Activated CD4-positive, alpha-beta T cell treated with anti-CD3 and anti-CD28 coated beads for 48 hours (primary cell): ENCODE measurements around the gene SLC5A7.

ENCODE experiments used
- DNase-seq: peaks from one replicate; pipeline ENCODE4 v3.0.0-alpha.2; 2020

The SLC5A7 gene

GRCh38 chr2:107986278-107987217, at the start of gene SLC5A7:
TSS of gene SLC5A7 (plus strand) at chr2:107986524. CDS start at chr2:107988156, 1,632 bp downstream.
- no peak for DNase-seq

GRCh38 chr2:107961395-107961794, 24.9 kb upstream of the SLC5A7 start:
- DNase-seq, result no peak

GRCh38 chr2:107964185-107964584, 22.1 kb upstream of the SLC5A7 start:
- DNase-seq, result no peak

- DNase-seq, result no peak
These were observed 1.6 kb upstream of the SLC5A7 start for GRCh38 chr2:107984707-107985106.

- no peak for DNase-seq
These were observed 1.8 kb downstream of the SLC5A7 start for GRCh38 chr2:107988108-107988507.

- DNase-seq, result no peak
These were observed 3.1 kb downstream of the SLC5A7 start for GRCh38 chr2:107989445-107989844.

- no peak for DNase-seq
These were observed 4.4 kb downstream of the SLC5A7 start for GRCh38 chr2:107990718-107991117.

- DNase-seq, result no peak
These were observed 5.7 kb downstream of the SLC5A7 start for GRCh38 chr2:107992069-107992468.

- no peak for DNase-seq
These were observed 12.8 kb downstream of the SLC5A7 start for GRCh38 chr2:107999158-107999557.

- no peak for DNase-seq
These were observed 24.7 kb downstream of the SLC5A7 start for GRCh38 chr2:108010912-108011591.

GRCh38 chr2:108013305-108013704, 27.0 kb downstream of the SLC5A7 start:
- no peak for DNase-seq

- DNase-seq, result no peak
These were observed 36.3 kb downstream of the SLC5A7 start for GRCh38 chr2:108022628-108023027.

GRCh38 chr2:108023776-108024175, 37.5 kb downstream of the SLC5A7 start:
- DNase-seq, result no peak

- DNase-seq, result no peak
These were observed 39.9 kb downstream of the SLC5A7 start for GRCh38 chr2:108026092-108026794.

GRCh38 chr2:108029496-108029895, 43.2 kb downstream of the SLC5A7 start:
- DNase-seq, result no peak

GRCh38 chr2:108029912-108030311, 43.6 kb downstream of the SLC5A7 start:
- no peak for DNase-seq

- DNase-seq, result no peak
These were observed 45.2 kb downstream of the SLC5A7 start for GRCh38 chr2:108031471-108031941.

- DNase-seq, result no peak
These were observed 48.5 kb downstream of the SLC5A7 start for GRCh38 chr2:108034843-108035242.

GRCh38 chr2:108048752-108049151, 62.4 kb downstream of the SLC5A7 start:
- DNase-seq, result no peak

GRCh38 chr2:108058576-108059137, 72.3 kb downstream of the SLC5A7 start:
- no peak for DNase-seq

- DNase-seq, result no peak
These were observed 75.2 kb downstream of the SLC5A7 start for GRCh38 chr2:108061439-108062042.
